Transverse colon (tissue), 4 donors: ENCODE results near the gene DIS3L. TPM values are rescaled to one million over a fixed set of nuclear protein-coding genes. Genes with fewer than 3 reads are reported as not detected.

Experiments used
- DNase-seq: peaks from one replicate; pipeline ENCODE4 v3.0.0-alpha.2; 2019
- H3K27ac ChIP-seq, 4 donors: fragments of 200-600 bp; sonication (generic); 2 replicates each; pipeline ENCODE4 v1.5.1; 2016 to 2018; ENCODE audit warnings: inconsistent platforms in 4 of 4
- H3K27me3 ChIP-seq: fragments of 200-600 bp; sonication (generic); 2 replicates; pipeline ENCODE4 v1.5.1; 2017; ENCODE audit warnings: inconsistent platforms
- H3K36me3 ChIP-seq, 4 donors: fragments of 200-600 bp; sonication (generic); 2 replicates each; pipeline ENCODE4 v1.5.1; 2017 to 2019; ENCODE audit warnings: inconsistent platforms in 4 of 4
- H3K4me1 ChIP-seq, 4 donors: fragments of 200-600 bp; sonication (generic); 2 replicates each; pipeline ENCODE4 v1.5.1; 2017 to 2020; ENCODE audit warnings: inconsistent platforms in 4 of 4
- H3K4me3 ChIP-seq, 4 donors: fragments of 200-600 bp; sonication (generic); 1 replicate in 1 of 4; 2 replicates in 3 of 4; pipeline versions ENCODE4 v1.5.1 to v1.6.1; 2017 to 2019; ENCODE audit warnings: inconsistent platforms in 4 of 4
- H3K9me3 ChIP-seq, 2 donors: fragments of 200-600 bp; sonication (generic); 2 replicates each; pipeline ENCODE4 v1.5.1; 2017 to 2019; ENCODE audit warnings: inconsistent platforms in 2 of 2
- CTCF ChIP-seq, 5 experiments: fragments of 200-600 bp in 3 of 5; fragments of 450-650 bp in 2 of 5; sonication (generic) in 3 of 5; IDR thresholded peaks; 1 replicate in 2 of 5; 2 replicates in 3 of 5; pipeline ENCODE4 v1.5.1; 2016 to 2017; ENCODE audit warnings: antibody characterized with exemption in 5 of 5, inconsistent platforms in 3 of 5, mild to moderate bottlenecking in 2 of 5, moderate library complexity in 1 of 5
- EP300 ChIP-seq: sonication (generic); formaldehyde crosslinking; IDR thresholded peaks from one replicate; pipeline ENCODE4 v1.6.1; 2017; ENCODE audit warnings: antibody characterized with exemption, low read depth
- POLR2A ChIP-seq: fragments of 450-650 bp; IDR thresholded peaks from one replicate; pipeline ENCODE4 v1.6.1; 2016; ENCODE audit warnings: antibody characterized with exemption, mild to moderate bottlenecking, moderate library complexity
- POLR2AphosphoS5 ChIP-seq, 3 donors: sonication (generic); formaldehyde crosslinking; IDR thresholded peaks; one replicate each; pipeline ENCODE4 v1.6.1; 2016; ENCODE audit warnings: antibody characterized with exemption in 3 of 3
- WGBS, 2 donors: methylation state at CpG; one replicate each; pipeline ENCODE4 v1.1.5; 2018; ENCODE audit warnings: low coverage in 1 of 2; 5-methylcytosine and 5-hydroxymethylcytosine counted together
- in situ Hi-C, 4 donors: fragments of 200-750 bp; cut with MboI; loops; one replicate each; pipeline versions ENCODE4 v1.15.0 to v1.15.1; 2017; ENCODE audit warnings: low sequenced_read_pairs in 3 of 4, low pct_ligation_motif_present in 1 of 4, low pct_unique_long_range_greater_than_20kb in 1 of 4
- intact Hi-C: fragments of 100-400 bp; cut with DNase I; formaldehyde crosslinking; loops from one replicate; pipeline ENCODE4 v1.15.1; 2023; ENCODE audit warnings: low total_unique reads
- total RNA-seq, 4 donors: library from RNA; depleted of rRNA; stranded (reverse); fragments of >200 nt; gene quantifications; one replicate each; pipeline ENCODE4 v1.1.0, GENCODE V29; 2016

DIS3L gene
- total RNA-seq, 4 donors from 2014 or later: 17.6 to 24.8 (median 24.3) TPM

- Histone ChIP-seq H3K4me1 (peaks cover 0 to 6% (median 0%) of the 10 kb centered on the region in 4 donors), H3K9me3 (no peaks in the 10 kb centered on the region), H3K4me3 (no peak overlapping the region), H3K36me3 (no peaks in the 10 kb centered on the region), H3K27ac (no peak overlapping the region), H3K27me3 (no peaks in the 10 kb centered on the region)
- in situ Hi-C loops (no loop called here), intact Hi-C loops (no loop called here)
- no peak for TF ChIP-seq CTCF (IDR thresholded peaks at IDR 0.05)
- TF ChIP-seq POLR2A: no peak
- no peak for TF ChIP-seq EP300
- no peak for TF ChIP-seq POLR2AphosphoS5 (IDR thresholded peaks at IDR 0.05)
- WGBS, 2 donors: 71 to 81% methylated on average over 2 to 6 of the region's 6 CpGs
- no peak for DNase-seq
Observed at GRCh38 chr15:66270932-66271331, 22.4 kb upstream of the DIS3L start.

GRCh38 chr15:66275352-66275751 lies 18.0 kb upstream of the DIS3L start:
- in situ Hi-C loops: no loop called here
- H3K4me3 ChIP-seq: no peak overlapping the region

GRCh38 chr15:66276546-66276945 lies 16.8 kb upstream of the DIS3L start:
- Histone ChIP-seq H3K27ac (no peak overlapping the region), H3K27me3 (no peaks in the 10 kb centered on the region), H3K4me3 (no peak overlapping the region), H3K4me1 (no peaks in the 10 kb centered on the region), H3K36me3 (no peaks in the 10 kb centered on the region), H3K9me3 (no peaks in the 10 kb centered on the region)
- no peak for DNase-seq
- no peak for TF ChIP-seq POLR2A
- TF ChIP-seq CTCF (IDR thresholded peaks at IDR 0.05): no peak
- TF ChIP-seq EP300: no peak
- TF ChIP-seq POLR2AphosphoS5 (IDR thresholded peaks at IDR 0.05): no peak
- in situ Hi-C loops: no loop called here
- WGBS, 2 donors: 75 to 100% methylated on average over 2 to 3 of the region's 3 CpGs
- intact Hi-C loops: no loop called here

More at GRCh38 chr15:66275352-66275751, 18.0 kb upstream of the DIS3L start:
- Histone ChIP-seq H3K36me3 (no peaks in the 10 kb centered on the region), H3K4me1 (no peaks in the 10 kb centered on the region), H3K9me3 (no peaks in the 10 kb centered on the region), H3K27me3 (no peaks in the 10 kb centered on the region), H3K27ac (no peak overlapping the region)
- TF ChIP-seq POLR2A (no peak), CTCF (IDR thresholded peaks at IDR 0.05) (no peak), POLR2AphosphoS5 (IDR thresholded peaks at IDR 0.05) (no peak), EP300 (no peak)
- intact Hi-C loops: no loop called here
- DNase-seq: no peak

GRCh38 chr15:66278056-66278455 lies 15.3 kb upstream of the DIS3L start:
- in situ Hi-C loops (no loop called here), intact Hi-C loops (no loop called here)
- Histone ChIP-seq H3K27ac (no peak overlapping the region), H3K9me3 (no peaks in the 10 kb centered on the region), H3K4me3 (no peak overlapping the region), H3K36me3 (no peaks in the 10 kb centered on the region), H3K4me1 (no peaks in the 10 kb centered on the region), H3K27me3 (no peaks in the 10 kb centered on the region)
- TF ChIP-seq CTCF (IDR thresholded peaks at IDR 0.05) (no peak), EP300 (no peak), POLR2A (no peak), POLR2AphosphoS5 (IDR thresholded peaks at IDR 0.05) (no peak)
- 78 to 87% methylated on average over 6 of the region's 6 CpGs for WGBS, 2 donors
- DNase-seq: no peak
